Regular cardiac myocyte (primary cell): ENCODE results near the gene FOSL1. TPM values are rescaled to one million over a fixed set of nuclear protein-coding genes. Genes with fewer than 3 reads are reported as not detected.

Experiments used
- total RNA-seq: library from RNA; depleted of rRNA; stranded (reverse); fragments of >200 nt; gene quantifications from 2 replicates; pipeline ENCODE4 v1.2.3, GENCODE V29; 2014

The FOSL1 gene
- total RNA-seq: 17.5 and 28.6 TPM in 2 replicates

GRCh38 chr11:65900125-65900898 is at the start of gene FOSL1:
TSS of gene FOSL1 (minus strand) at chr11:65900388. CDS start at chr11:65900339, 49 bp downstream.

GRCh38 chr11:65945430-65945911 is 45.3 kb upstream of the FOSL1 start, which contains the start of gene TSGA10IP:
TSS of gene TSGA10IP (plus strand) at chr11:65945480. CDS start at chr11:65945676, 196 bp downstream.

GRCh38 chr11:65919141-65919572 is 19.0 kb upstream of the FOSL1 start, which contains the start of gene DRAP1:
TSS of gene DRAP1 (plus strand) at chr11:65919426. CDS start at chr11:65919502, 76 bp downstream.

GRCh38 chr11:65918211-65919140 is 18.3 kb upstream of the FOSL1 start, which contains the start of gene C11orf68:
TSS of gene C11orf68 (minus strand) at chr11:65919062. CDS start at chr11:65919031, 31 bp downstream.

GRCh38 chr11:65890324-65891218 is 9.6 kb downstream of the FOSL1 start, which contains the start of gene CCDC85B:
TSS of gene CCDC85B (plus strand) at chr11:65890673. CDS start at chr11:65890784, 111 bp downstream.

GRCh38 chr11:65888163-65888814 is 11.9 kb downstream of the FOSL1 start, which contains the start of gene FIBP:
TSS of gene FIBP (minus strand) at chr11:65888471. CDS start at chr11:65888418, 53 bp downstream.

GRCh38 chr11:65879617-65880016 is 20.6 kb downstream of the FOSL1 start, which contains the start of gene CTSW:
TSS of gene CTSW (plus strand) at chr11:65879837. CDS start at chr11:65879855, 18 bp downstream.

GRCh38 chr11:65872586-65873317 is 27.4 kb downstream of the FOSL1 start, which contains the start of gene EFEMP2:
TSS of gene EFEMP2 (minus strand) at chr11:65872800. CDS start at chr11:65872354, 446 bp downstream.

GRCh38 chr11:65860278-65861164 is 39.7 kb downstream of the FOSL1 start, which contains the start of gene MUS81:
TSS of gene MUS81 (plus strand) at chr11:65860433. CDS start at chr11:65860754, 321 bp downstream.

GRCh38 chr11:65857853-65858680 is 42.1 kb downstream of the FOSL1 start, which contains the start of gene CFL1:
TSS of gene CFL1 (minus strand) at chr11:65858180. CDS start at chr11:65858099, 81 bp downstream.

Other genes starting within 250 kb of the FOSL1 start
- 12.7 and 22.6 TPM in 2 replicates for gene RELA, start 237.5 kb downstream of the FOSL1 start, total RNA-seq
- 33.5 and 36.6 TPM in 2 replicates for gene KAT5, start 188.1 kb downstream of the FOSL1 start, total RNA-seq
- 33.0 and 59.0 TPM in 2 replicates for gene RNASEH2C, start 179.6 kb downstream of the FOSL1 start, total RNA-seq
- gene AP5B1, start 119.4 kb downstream of the FOSL1 start, total RNA-seq: 7.7 and 8.5 TPM in 2 replicates
- under 0.01 TPM in 1 of 2 replicates, not detected in the other for gene OVOL1, start 113.3 kb downstream of the FOSL1 start, total RNA-seq
- 0.38 and 2.5 TPM in 2 replicates for gene SNX32, start 66.4 kb downstream of the FOSL1 start, total RNA-seq
- 677 and 1,304 TPM in 2 replicates for gene CFL1, start 42.2 kb downstream of the FOSL1 start, total RNA-seq
- gene MUS81, start 40.0 kb downstream of the FOSL1 start, total RNA-seq: 45.4 and 48.7 TPM in 2 replicates
- 44.9 and 71.0 TPM in 2 replicates for gene EFEMP2, start 27.6 kb downstream of the FOSL1 start, total RNA-seq
- gene CTSW, start 20.6 kb downstream of the FOSL1 start, total RNA-seq: not detected in 2 replicates
- gene FIBP, start 11.9 kb downstream of the FOSL1 start, total RNA-seq: 128 and 212 TPM in 2 replicates
- 80.3 and 108 TPM in 2 replicates for gene CCDC85B, start 9.7 kb downstream of the FOSL1 start, total RNA-seq
- 17.1 and 21.1 TPM in 2 replicates for gene C11orf68, start 18.7 kb upstream of the FOSL1 start, total RNA-seq
- 130 and 436 TPM in 2 replicates for gene DRAP1, start 19.0 kb upstream of the FOSL1 start, total RNA-seq
- gene TSGA10IP, start 45.1 kb upstream of the FOSL1 start, total RNA-seq: not detected in 2 replicates
- gene SART1, start 61.3 kb upstream of the FOSL1 start, total RNA-seq: 28.5 and 63.6 TPM in 2 replicates
- gene EIF1AD, start 101.8 kb upstream of the FOSL1 start, total RNA-seq: 26.8 and 40.8 TPM in 2 replicates
- 10.7 and 54.1 TPM in 2 replicates for gene BANF1, start 102.1 kb upstream of the FOSL1 start, total RNA-seq
- 0.38 and 0.56 TPM in 2 replicates for gene CST6, start 111.6 kb upstream of the FOSL1 start, total RNA-seq
- under 0.01 and 0.19 TPM in 2 replicates for gene CATSPER1, start 126.1 kb upstream of the FOSL1 start, total RNA-seq
- not detected in 2 replicates for gene GAL3ST3, start 148.8 kb upstream of the FOSL1 start, total RNA-seq
- 141 and 205 TPM in 2 replicates for gene SF3B2, start 152.0 kb upstream of the FOSL1 start, total RNA-seq
- 21.1 and 33.0 TPM in 2 replicates for gene PACS1, start 169.9 kb upstream of the FOSL1 start, total RNA-seq